ENCODE data around the gene FAM107B.
A peak's percentile ranks its signal among the peaks of the same experiment; 100 is the strongest.

The FAM107B gene

DNA sequence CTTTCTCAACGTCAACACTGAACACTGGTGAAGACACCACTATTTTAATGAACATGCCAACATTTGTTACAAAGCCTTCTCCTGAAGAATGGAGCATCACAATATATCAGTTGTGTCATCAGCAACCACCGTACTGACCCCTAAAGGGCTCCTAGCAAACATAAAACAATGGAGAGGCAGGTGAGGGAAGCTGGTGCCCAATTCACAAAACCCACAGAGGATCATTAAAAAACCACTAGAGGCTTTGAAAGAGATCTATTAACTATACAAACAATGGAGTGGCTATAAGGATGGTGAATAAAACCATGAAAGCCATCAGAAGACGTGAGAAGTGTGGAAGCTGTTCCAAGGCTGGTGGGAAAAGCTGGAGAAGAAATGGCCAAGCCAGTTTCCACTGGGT lies 150.8 kb downstream of the FAM107B start:
- no peak for DNase-seq (ENCODE audit: low read depth)
- TF ChIP-seq, protein P1, sequence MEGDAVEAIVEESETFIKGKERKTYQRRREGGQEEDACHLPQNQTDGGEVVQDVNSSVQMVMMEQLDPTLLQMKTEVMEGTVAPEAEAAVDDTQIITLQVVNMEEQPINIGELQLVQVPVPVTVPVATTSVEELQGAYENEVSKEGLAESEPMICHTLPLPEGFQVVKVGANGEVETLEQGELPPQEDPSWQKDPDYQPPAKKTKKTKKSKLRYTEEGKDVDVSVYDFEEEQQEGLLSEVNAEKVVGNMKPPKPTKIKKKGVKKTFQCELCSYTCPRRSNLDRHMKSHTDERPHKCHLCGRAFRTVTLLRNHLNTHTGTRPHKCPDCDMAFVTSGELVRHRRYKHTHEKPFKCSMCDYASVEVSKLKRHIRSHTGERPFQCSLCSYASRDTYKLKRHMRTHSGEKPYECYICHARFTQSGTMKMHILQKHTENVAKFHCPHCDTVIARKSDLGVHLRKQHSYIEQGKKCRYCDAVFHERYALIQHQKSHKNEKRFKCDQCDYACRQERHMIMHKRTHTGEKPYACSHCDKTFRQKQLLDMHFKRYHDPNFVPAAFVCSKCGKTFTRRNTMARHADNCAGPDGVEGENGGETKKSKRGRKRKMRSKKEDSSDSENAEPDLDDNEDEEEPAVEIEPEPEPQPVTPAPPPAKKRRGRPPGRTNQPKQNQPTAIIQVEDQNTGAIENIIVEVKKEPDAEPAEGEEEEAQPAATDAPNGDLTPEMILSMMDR (IDR thresholded peaks at IDR 0.05; ENCODE audit: insufficient read depth, low read depth, low read length, missing control alignments) = no peak
- no peak overlapping the region for H3K4me3 ChIP-seq (ENCODE audit: low read length)

- DNase-seq (ENCODE audit: low read depth) = no peak
- no peak overlapping the region for H3K4me3 ChIP-seq (ENCODE audit: low read length)
- TF ChIP-seq, protein P1 (IDR thresholded peaks at IDR 0.05; ENCODE audit: insufficient read depth, low read depth, low read length, missing control alignments) = no peak
Observed at GRCh38 chr10:14621037-14621436, 153.7 kb downstream of the FAM107B start.

DNA sequence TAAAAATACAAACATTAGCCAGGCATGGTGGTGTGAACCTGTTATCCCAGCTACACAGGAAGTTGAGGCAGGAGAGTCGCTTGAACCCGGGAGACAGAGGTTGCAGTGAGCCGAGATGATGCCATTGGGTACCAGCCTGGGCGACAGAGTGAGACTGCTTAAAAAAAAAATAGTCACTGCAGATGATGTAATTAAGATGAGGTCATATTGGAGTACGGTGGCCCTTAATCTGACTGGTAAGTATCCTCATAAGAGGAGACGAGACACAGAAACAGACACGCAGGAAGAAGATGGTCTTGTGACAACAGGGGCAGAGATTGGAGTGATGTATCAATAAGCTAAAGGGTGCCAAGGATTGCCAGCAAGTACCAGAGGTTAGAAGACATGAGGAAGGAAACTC lies 156.0 kb downstream of the FAM107B start:
- DNase-seq (ENCODE audit: low read depth) = no peak

DNA sequence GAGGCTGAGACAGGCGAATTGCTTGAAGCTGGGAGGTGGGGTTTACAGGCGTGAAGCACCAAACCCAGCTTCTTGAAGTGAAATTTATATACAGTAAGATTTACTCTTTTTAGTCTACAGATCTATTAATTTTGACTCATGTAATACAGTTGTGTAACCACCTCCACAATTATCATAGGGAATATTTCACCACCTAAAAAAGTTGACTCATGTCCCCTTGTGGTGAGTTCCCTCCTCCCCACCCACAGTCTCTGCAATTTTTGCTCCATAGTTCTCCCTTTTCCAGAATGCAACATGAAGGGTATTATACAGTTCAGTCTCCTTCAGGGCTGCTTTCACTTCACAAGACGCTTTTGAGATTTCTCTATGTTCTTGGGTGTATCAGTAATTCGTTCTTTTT lies 156.8 kb downstream of the FAM107B start:
- H3K4me3 ChIP-seq (ENCODE audit: low read length) = no peak overlapping the region
- TF ChIP-seq, protein P1 (IDR thresholded peaks at IDR 0.05; ENCODE audit: insufficient read depth, low read depth, low read length, missing control alignments) = peak; percentile 41
- DNase-seq (ENCODE audit: low read depth) = peak; percentile 81

More for the DNA sequence above, 156.0 kb downstream of the FAM107B start:
- TF ChIP-seq, protein P1 (IDR thresholded peaks at IDR 0.05; ENCODE audit: insufficient read depth, low read depth, low read length, missing control alignments) = no peak
- no peak overlapping the region for H3K4me3 ChIP-seq (ENCODE audit: low read length)

GRCh38 chr10:14616955-14617730 lies 157.6 kb downstream of the FAM107B start:
- peak; percentile 28 for DNase-seq (ENCODE audit: low read depth)
- TF ChIP-seq, protein P1 (IDR thresholded peaks at IDR 0.05; ENCODE audit: insufficient read depth, low read depth, low read length, missing control alignments) = no peak
- no peak overlapping the region for H3K4me3 ChIP-seq (ENCODE audit: low read length)

GRCh38 chr10:14616465-14616864 lies 158.2 kb downstream of the FAM107B start:
- no peak for DNase-seq (ENCODE audit: low read depth)
- TF ChIP-seq, protein P1 (IDR thresholded peaks at IDR 0.05; ENCODE audit: insufficient read depth, low read depth, low read length, missing control alignments) = no peak
- no peak overlapping the region for H3K4me3 ChIP-seq (ENCODE audit: low read length)

- H3K4me3 ChIP-seq (ENCODE audit: low read length) = no peak overlapping the region
- TF ChIP-seq, protein P1 (IDR thresholded peaks at IDR 0.05; ENCODE audit: insufficient read depth, low read depth, low read length, missing control alignments) = no peak
- DNase-seq (ENCODE audit: low read depth) = no peak
Observed at GRCh38 chr10:14613588-14613920, 161.1 kb downstream of the FAM107B start.

Data from epithelial cell of esophagus (primary cell).